ENCODE results near the gene B4GALNT4. TPM values are rescaled to one million over a fixed set of nuclear protein-coding genes. Genes with fewer than 3 reads are reported as not detected.
A peak's percentile ranks its signal among the peaks of the same experiment; 100 is the strongest.

B4GALNT4 gene
- total and polyA plus RNA-seq, 5 experiments from 2014 or later, result 0.16 to 1.3 (median 0.39) TPM; not detected in 2

DNA sequence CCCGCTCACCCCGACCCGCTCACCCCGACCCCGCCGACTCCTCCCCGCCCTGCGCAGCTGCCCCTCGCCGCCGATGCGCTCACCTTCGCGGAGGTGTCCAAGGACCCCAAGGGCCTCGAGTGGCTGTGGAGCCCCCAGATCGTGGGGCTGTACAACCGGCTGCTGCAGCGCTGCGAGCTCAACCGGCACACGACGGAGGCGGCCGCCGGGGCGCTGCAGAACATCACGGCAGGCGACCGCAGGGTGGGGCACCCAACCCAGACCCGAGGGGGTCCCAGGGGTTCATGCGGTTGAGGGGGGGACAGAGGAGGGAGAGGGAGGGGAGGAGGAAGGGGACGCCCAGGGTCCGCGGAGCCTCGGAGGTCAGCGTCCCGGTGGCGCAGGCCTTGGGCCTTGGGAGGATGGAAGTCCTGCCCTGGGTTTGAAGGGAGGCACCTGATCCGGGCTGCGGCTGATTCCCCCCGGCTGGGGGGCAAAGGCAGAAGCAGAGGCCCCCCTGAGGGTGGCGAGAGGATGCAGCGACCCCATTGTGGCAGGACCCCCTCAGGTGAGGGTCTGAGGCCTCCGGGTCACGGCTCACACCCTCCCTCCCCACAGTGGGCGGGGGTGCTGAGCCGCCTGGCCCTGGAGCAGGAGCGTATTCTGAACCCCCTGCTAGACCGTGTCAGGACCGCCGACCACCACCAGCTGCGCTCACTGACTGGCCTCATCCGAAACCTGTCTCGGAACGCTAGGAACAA lies 33.9 kb downstream of the B4GALNT4 start:
- Mint-ChIP-seq H3K4me1 (peaks cover 5 to 22% (median 11%) of the 10 kb centered on the region in 4 donors), H3K27me3 (peaks cover 0 to 4% (median 0%) of the 10 kb centered on the region in 5 donors), H3K4me3 (peak overlapping the region in 1 of 10 donors; percentile 45), H3K27ac (no peak overlapping the region), H3K36me3 (peaks cover 0 to 6% (median 0%) of the 10 kb centered on the region in 3 donors), H3K9me3 (no peaks in the 10 kb centered on the region)
- ATAC-seq (no peak), DNase-seq (no peak)
- POLR2A ChIA-PET, result interaction anchor here (0.9 to 6.7 kb wide), 5 partner anchors 11 to 196 kb away, joined by 3 to 100 read pairs (median 3); partner anchors contain the start of genes BET1L, RIC8A and SIGIRR

DNA sequence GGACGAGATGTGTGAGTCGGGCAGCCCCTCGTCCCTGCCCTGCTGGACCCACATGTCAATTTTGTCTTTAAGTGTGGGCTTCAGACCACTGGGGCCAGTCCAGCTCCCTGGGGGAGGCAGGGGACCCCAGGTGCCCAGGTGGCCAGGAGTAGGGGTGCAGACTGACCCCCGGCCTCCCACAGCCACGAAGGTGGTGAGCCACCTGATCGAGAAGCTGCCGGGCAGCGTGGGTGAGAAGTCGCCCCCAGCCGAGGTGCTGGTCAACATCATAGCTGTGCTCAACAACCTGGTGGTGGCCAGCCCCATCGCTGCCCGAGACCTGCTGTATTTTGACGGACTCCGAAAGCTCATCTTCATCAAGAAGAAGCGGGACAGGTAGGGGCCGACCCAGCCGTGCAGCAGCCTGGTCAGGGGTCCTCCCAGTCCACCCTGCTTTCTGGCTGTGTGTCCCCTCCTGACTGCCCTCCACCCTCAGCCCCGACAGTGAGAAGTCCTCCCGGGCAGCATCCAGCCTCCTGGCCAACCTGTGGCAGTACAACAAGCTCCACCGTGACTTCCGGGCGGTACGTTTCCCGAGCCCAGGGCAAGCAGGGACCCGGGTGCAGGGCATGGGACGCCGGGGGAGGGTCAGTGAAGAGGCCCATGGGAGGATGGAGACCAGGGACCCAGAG lies 34.6 kb downstream of the B4GALNT4 start:
- H3K4me1 Mint-ChIP-seq, result peaks cover 9 to 29% (median 12%) of the 10 kb centered on the region in 4 donors
- peak overlapping the region in 3 of 10 donors; percentile 20 to 60 (median 59) for H3K27ac Mint-ChIP-seq
- DNase-seq, result no peak
- ATAC-seq, result no peak
- peak overlapping the region in 1 of 10 donors; percentile 45 for H3K4me3 Mint-ChIP-seq
- POLR2A ChIA-PET, result interaction anchor here (0.6 to 6.7 kb wide), 7 partner anchors 11 to 197 kb away, joined by 3 to 100 read pairs (median 3); partner anchors contain the start of genes BET1L, RIC8A and SIGIRR
- H3K27me3 Mint-ChIP-seq, result peaks cover 0 to 4% (median 0%) of the 10 kb centered on the region in 5 donors
- H3K36me3 Mint-ChIP-seq, result peaks cover 0 to 6% (median 0%) of the 10 kb centered on the region in 3 donors
- H3K9me3 Mint-ChIP-seq, result no peaks in the 10 kb centered on the region

DNA sequence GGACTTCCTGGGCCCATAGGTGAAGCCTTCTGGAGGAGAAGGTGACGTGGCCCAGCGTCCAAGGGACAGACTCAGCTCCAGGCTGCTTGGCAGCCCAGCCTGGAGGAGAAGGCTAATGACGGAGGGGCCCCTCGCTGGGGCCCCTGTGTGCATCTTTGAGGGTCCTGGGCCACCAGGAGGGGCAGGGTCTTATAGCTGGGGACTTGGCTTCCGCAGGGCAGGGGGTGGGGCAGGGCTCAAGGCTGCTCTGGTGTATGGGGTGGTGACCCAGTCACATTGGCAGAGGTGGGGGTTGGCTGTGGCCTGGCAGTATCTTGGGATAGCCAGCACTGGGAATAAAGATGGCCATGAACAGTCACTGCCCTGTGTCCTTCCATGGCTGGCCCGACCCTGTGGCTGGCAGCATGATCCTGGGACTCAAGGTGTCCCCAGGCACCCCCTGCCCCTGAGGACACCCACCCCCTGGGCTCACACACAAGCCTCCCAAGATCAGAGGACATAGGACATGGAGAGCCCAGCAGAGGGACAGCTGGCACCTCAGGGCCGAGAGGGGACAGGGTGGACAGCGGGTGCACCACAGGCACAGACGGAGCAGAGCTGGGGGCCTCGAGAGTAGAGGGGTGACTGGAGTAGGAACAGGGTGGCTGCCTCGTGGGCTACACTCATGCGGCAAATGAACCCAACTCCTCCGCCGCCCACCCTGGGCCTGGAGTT lies 35.4 kb downstream of the B4GALNT4 start:
- peak overlapping the region in 2 of 10 donors; percentile 27 to 47 for H3K4me3 Mint-ChIP-seq

DNA sequence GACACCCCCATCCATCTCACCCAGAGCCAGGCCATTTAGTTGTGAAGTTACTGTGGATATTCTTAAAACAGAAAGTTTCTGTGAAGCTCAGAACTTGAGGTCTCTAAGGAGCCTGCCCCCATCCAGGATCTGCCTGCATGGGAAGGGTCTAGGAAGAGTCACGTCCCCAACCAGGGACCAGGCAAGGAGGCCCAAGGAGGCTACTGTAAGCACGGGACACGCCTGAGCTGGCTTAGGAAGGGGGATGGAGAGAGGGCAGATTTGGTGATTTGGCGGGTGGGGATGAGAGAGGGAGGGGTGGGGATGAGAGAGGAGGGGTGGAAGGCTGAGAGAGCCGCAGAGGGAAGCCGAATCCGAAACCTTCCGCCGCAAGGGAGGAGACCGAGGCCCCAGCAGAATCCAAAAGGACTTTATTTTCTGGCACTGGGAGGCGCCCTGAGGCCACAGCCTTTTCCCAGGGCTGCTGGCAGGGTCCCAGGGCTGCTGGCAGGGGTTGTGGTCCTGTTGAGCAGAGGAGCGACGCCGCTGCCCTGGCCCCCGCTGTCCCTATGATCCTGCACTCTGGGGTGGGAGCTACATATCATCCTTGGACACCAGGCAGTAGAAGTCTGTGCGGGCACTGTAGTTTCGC lies 36.1 kb downstream of the B4GALNT4 start:
- H3K36me3 Mint-ChIP-seq, result peaks cover 0 to 9% (median 0%) of the 10 kb centered on the region in 3 donors
- ATAC-seq, result no peak
- H3K27me3 Mint-ChIP-seq, result no peaks in the 10 kb centered on the region
- POLR2A ChIA-PET, result interaction anchor here (0.6 to 6.7 kb wide), 15 partner anchors 9 to 414 kb away, joined by 3 to 135 read pairs (median 5); partner anchors contain the start of genes BET1L, PTDSS2, RIC8A and SIGIRR
- H3K4me1 Mint-ChIP-seq, result peaks cover 7 to 31% (median 15%) of the 10 kb centered on the region in 4 donors
- peak overlapping the region; percentile 29 to 92 (median 68) for H3K27ac Mint-ChIP-seq
- no peaks in the 10 kb centered on the region for H3K9me3 Mint-ChIP-seq
- no peak for DNase-seq
- H3K4me3 Mint-ChIP-seq, result peak overlapping the region in 8 of 10 donors; percentile 20 to 61 (median 47)

More for the DNA sequence above, 35.4 kb downstream of the B4GALNT4 start:
- Mint-ChIP-seq H3K4me1 (peaks cover 8 to 31% (median 15%) of the 10 kb centered on the region in 4 donors), H3K36me3 (peaks cover 0 to 7% (median 0%) of the 10 kb centered on the region in 3 donors), H3K9me3 (no peaks in the 10 kb centered on the region), H3K27ac (peak overlapping the region in 9 of 10 donors; percentile 15 to 92 (median 41)), H3K27me3 (peaks cover 0 to 1% (median 0%) of the 10 kb centered on the region in 5 donors)
- no peak for DNase-seq
- no peak for ATAC-seq
- POLR2A ChIA-PET, result interaction anchor here (0.6 to 6.7 kb wide), 6 partner anchors 11 to 131 kb away, joined by 3 to 135 read pairs (median 12); partner anchors contain the start of genes PTDSS2 and SIGIRR

DNA sequence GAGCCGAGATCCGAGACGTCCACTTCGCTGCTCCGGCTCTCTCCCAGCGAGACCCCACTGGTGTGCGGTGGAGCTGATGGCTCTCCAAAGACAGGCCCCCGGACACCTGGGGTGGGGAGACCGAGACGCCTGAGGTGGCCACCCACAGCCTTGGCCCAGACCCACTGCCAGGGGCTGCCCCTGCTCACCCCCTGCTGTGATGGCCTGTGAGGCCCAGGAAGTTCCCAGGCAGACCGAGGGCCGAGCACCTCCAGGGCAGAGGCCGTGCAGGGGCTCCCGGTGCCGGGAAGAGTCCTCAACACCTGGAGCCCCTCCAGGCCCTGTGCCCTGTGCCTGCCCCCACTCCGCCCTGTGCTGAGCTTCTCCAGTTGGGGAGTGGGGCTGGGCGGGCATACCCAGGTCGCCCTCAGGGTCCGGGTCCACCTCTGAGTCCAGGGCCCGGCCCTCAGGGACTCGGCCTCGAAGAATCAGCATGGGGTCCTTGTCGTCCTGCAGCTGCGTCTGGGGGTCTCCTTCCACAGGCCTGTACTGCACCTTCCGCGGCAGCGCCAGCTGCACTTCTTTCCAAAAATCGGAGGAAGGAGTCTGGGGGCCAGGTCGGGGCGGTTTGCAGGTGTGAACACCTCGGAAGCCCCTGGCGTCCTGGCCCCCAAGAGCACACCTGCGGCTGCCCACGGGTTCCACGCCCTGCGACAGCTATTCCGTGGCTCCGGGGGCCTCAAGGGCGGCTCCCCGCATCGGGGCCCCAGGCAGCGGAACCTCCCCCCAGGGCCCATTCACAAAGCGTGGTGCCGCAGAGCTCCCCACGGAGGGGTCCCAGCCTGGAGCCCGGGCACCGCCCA lies 36.9 kb downstream of the B4GALNT4 start:
- Mint-ChIP-seq H3K4me3 (peak overlapping the region in 6 of 10 donors; percentile 20 to 69 (median 41)), H3K27ac (peak overlapping the region in 8 of 10 donors; percentile 11 to 92 (median 73)), H3K36me3 (peaks cover 0 to 9% (median 0%) of the 10 kb centered on the region in 3 donors), H3K9me3 (no peaks in the 10 kb centered on the region), H3K27me3 (no peaks in the 10 kb centered on the region), H3K4me1 (peaks cover 7 to 31% (median 15%) of the 10 kb centered on the region in 4 donors)
- no peak for DNase-seq
- ATAC-seq, result no peak
- POLR2A ChIA-PET, result interaction anchor here (0.6 to 6.7 kb wide), 31 partner anchors 9 to 413 kb away, joined by 3 to 135 read pairs (median 5); partner anchors contain the start of genes ANO9, BET1L, LRRC56 and PTDSS2

DNA sequence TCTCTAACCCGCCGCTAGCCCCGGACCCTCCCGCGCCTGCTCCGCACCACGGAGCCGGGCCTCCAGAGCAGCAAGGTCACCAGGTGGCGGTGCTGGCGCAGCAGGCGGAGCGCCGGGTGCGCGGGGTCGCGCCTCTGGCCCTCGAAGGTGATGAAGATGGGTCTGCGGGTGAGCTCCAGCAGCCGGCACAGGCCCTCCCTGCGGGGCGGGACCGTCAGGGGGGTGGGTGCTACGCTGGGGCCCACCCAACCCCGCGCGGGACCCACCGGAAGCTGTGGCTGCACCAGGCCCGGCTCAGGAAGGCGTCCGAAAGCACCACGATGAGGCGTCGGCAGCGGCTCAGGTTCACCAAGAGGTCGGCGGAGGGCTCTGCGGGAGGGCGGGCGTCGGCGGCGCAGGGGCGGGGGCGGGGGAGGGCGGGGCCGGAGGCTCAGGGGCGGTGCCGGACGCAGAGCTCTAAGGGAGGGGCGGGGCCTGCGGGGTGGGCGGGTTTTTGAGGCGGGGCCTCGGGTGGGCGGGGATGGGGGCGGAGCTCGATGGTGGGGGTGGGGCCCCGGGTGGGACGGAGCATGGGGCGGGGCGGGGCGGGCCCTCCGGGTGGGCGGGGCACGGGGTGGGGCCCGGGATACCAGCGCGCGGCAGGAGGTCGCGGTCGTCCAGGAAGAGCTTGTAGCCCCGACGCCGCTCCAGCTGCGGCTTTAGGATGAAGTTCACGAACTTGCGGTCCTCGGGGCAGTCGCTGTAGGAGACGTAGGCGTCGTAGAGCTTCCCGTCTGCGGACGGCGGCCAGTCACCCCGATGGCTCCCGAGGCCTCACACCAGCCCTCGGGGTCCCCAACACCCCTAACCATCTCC lies 37.7 kb downstream of the B4GALNT4 start:
- no peaks in the 10 kb centered on the region for H3K9me3 Mint-ChIP-seq
- H3K36me3 Mint-ChIP-seq, result peaks cover 0 to 9% (median 0%) of the 10 kb centered on the region in 3 donors
- POLR2A ChIA-PET, result interaction anchor here (0.6 to 6.7 kb wide), 32 partner anchors 9 to 199 kb away, joined by 3 to 135 read pairs (median 4); partner anchors contain the start of genes ANO9, BET1L, LRRC56 and PGGHG
- H3K27me3 Mint-ChIP-seq, result no peaks in the 10 kb centered on the region
- H3K4me1 Mint-ChIP-seq, result peaks cover 7 to 31% (median 15%) of the 10 kb centered on the region in 4 donors
- DNase-seq, result peak; percentile 90 to 98 (median 95)
- peak; percentile 90 to 95 for ATAC-seq
- H3K27ac Mint-ChIP-seq, result peak overlapping the region in 9 of 10 donors; percentile 43 to 93 (median 79)
- peak overlapping the region in 7 of 10 donors; percentile 22 to 76 (median 58) for H3K4me3 Mint-ChIP-seq

DNA sequence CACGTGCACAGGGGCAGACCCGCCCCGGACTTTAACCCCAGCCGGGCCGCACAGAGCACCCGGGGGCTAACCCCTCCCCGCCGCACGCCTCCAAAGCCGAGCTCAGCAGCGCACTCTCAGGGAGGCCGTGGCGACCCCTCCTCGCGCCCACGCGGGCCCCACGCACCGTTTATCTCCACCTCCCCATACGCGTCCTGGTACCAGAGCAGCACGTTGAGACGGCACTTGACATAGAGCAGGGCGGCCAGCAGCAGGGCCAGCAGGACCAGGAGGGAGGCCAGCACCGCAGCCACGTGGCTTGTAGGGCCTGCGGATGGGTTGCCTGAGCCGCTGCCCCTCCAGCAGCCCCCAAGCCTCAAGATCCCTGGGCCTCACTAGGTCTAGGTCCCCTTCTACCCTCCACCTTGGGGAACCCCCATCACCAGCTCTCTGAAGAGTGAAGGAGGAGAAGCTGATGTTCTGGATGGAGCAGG lies 38.4 kb downstream of the B4GALNT4 start:
- DNase-seq (peak in 6 of 10 donors; percentile 38 to 75 (median 50)), ATAC-seq (peak; percentile 16 to 23)
- Mint-ChIP-seq H3K4me1 (peaks cover 7 to 33% (median 17%) of the 10 kb centered on the region in 4 donors), H3K27me3 (no peaks in the 10 kb centered on the region), H3K9me3 (no peaks in the 10 kb centered on the region), H3K4me3 (peak overlapping the region in 6 of 10 donors; percentile 11 to 63 (median 56)), H3K36me3 (peaks cover 0 to 9% (median 0%) of the 10 kb centered on the region in 3 donors), H3K27ac (peak overlapping the region in 8 of 10 donors; percentile 43 to 93 (median 81))
- POLR2A ChIA-PET, result interaction anchor here (0.7 to 6.7 kb wide), 22 partner anchors 8 to 199 kb away, joined by 3 to 135 read pairs (median 5); partner anchors contain the start of genes ANO9, BET1L, LRRC56 and PGGHG

DNA sequence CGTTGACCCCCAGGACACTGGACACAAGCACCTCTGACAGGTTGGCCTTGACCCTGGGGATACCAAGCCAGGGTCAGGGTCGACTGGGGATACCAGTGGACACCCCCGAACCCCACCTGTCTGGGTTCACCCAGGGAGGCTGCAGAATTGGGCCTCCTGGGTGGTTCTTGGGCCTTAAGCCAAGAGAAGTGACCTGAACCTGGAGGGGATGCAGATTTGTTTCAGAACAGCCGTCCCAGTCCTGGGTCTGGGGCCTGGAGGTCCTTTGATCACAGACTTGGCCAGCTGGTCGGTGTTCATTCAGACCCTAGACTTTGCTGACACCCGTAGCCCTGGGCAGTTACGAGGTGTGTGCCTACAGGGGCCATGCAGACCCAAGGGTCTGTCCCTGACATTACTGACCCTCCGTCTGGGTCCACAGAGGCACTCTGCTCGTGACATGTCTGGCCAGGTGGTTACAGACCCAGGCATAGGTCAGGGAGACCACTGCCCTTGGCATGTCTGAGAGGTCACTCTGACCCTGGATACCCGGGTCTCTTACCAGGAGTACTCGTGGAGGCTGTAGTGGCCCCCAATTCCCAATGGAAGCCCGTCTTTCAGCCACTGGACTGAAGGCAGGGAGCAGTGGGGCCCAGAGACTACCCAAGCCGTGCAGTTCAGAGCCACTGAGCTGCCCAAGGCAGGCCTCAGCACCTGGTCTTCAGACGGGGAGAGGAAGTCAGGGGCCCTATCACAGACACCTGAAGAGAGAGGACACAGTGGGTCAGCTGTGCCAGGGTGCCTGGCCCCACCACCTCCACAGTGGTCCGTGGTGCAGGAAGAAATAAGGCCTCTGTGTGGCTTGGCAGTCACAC lies 39.1 kb downstream of the B4GALNT4 start:
- H3K4me3 Mint-ChIP-seq, result peak overlapping the region in 1 of 10 donors; percentile 26
- H3K9me3 Mint-ChIP-seq, result no peaks in the 10 kb centered on the region
- DNase-seq (no peak), ATAC-seq (no peak)
- peaks cover 9 to 40% (median 23%) of the 10 kb centered on the region in 4 donors for H3K4me1 Mint-ChIP-seq
- POLR2A ChIA-PET, result interaction anchor here (0.9 to 6.7 kb wide), 12 partner anchors 7 to 200 kb away, joined by 3 to 135 read pairs (median 12); partner anchors contain the start of genes ANO9, BET1L, LRRC56 and PTDSS2
- no peaks in the 10 kb centered on the region for H3K27me3 Mint-ChIP-seq
- H3K27ac Mint-ChIP-seq, result peak overlapping the region in 8 of 10 donors; percentile 43 to 93 (median 54)
- H3K36me3 Mint-ChIP-seq, result peaks cover 0 to 9% (median 0%) of the 10 kb centered on the region in 3 donors
